A549 (cell line): ENCODE measurements around the gene CEP19. TPM values are rescaled to one million over a fixed set of nuclear protein-coding genes. Genes with fewer than 3 reads are reported as not detected.

Experiments used
- ATAC-seq, 2 experiments: fragments of 200-7000 bp in 1 of 2; fragments of >200 bp in 1 of 2; cut with Nextera tagmentation in 1 of 2; cut with Tn5 transposase in 1 of 2; 3 replicates each; pipeline versions ENCODE4 v1.8.0 to v1.9.1; 2018 to 2020; ENCODE audit warnings: mild to moderate bottlenecking in 1 of 2, moderate library complexity in 1 of 2
- CTCF ChIA-PET: fragments of 300-600 bp; sonication (Branson Sonifier 250); formaldehyde crosslinking; extraction: SDS; loops from one replicate; lab custom pipeline; 2021; ENCODE audit warnings: antibody characterized with exemption, inconsistent platforms; lab: Yijun Ruan, JAX
- POLR2A ChIA-PET: fragments of 350-600 bp; formaldehyde crosslinking; extraction: SDS; loops from one replicate; lab custom pipeline; 2021; ENCODE audit warnings: antibody characterized with exemption, inconsistent platforms; lab: Yijun Ruan, JAX
- DNase-seq, 2 experiments: peaks; one replicate each; pipeline versions ENCODE4 v3.0.0 to v3.0.0-alpha.2; 2011 to 2016; ENCODE audit warnings: low read depth in 1 of 2, low spot score in 1 of 2
- FAIRE-seq: peaks from 2 replicates; lab custom pipeline; 2011; peaks lifted over from hg19 to GRCh38; lab: Jason Lieb, UNC
- H3K27ac ChIP-seq, 2 experiments: fragments of >200 bp; sonication (Bioruptor Twin); formaldehyde crosslinking; 3 replicates each; pipeline ENCODE4 v1.5.1; 2016 to 2017
- H3K4me1 ChIP-seq: fragments of >200 bp; sonication (Bioruptor Twin); formaldehyde crosslinking; 3 replicates; pipeline ENCODE4 v1.6.1; 2016
- H3K4me2 ChIP-seq: fragments of >200 bp; sonication (Bioruptor Twin); formaldehyde crosslinking; 3 replicates; pipeline ENCODE4 v1.6.1; 2016
- H3K4me3 ChIP-seq: fragments of >200 bp; sonication (Bioruptor Twin); formaldehyde crosslinking; 3 replicates; pipeline ENCODE4 v1.5.1; 2016
- H3K9me3 ChIP-seq: fragments of >200 bp; sonication (Bioruptor Twin); formaldehyde crosslinking; 3 replicates; pipeline ENCODE4 v1.6.1; 2016
- BHLHE40 ChIP-seq: IDR thresholded peaks from 2 replicates; pipeline ENCODE4 v1.6.1; 2012; ENCODE audit warnings: low read depth, low read length, inconsistent platforms
- EHMT2 ChIP-seq: fragments of 200-600 bp; sonication (generic); IDR thresholded peaks from 2 replicates; pipeline ENCODE4 v1.6.1; 2016; ENCODE audit warnings: antibody characterized with exemption, low read depth, mild to moderate bottlenecking, moderate library complexity
- ESRRA ChIP-seq: fragments of 150-350 bp; IDR thresholded peaks from 2 replicates; pipeline ENCODE4 v1.6.1; 2014; ENCODE audit warnings: mild to moderate bottlenecking, low read length, borderline replicate concordance
- FOSB ChIP-seq: fragments of 250-450 bp; sonication (Bioruptor Pico); IDR thresholded peaks from 2 replicates; pipeline ENCODE4 v1.5.0; 2020; ENCODE audit warnings: mild to moderate bottlenecking, moderate library complexity
- GATA3 ChIP-seq: IDR thresholded peaks from 2 replicates; pipeline ENCODE4 v1.6.1; 2012; ENCODE audit warnings: borderline replicate concordance
- HOXB5 ChIP-seq: fragments of 250-450 bp; sonication (Bioruptor Pico); IDR thresholded peaks from 2 replicates; pipeline ENCODE4 v1.5.0; 2020; ENCODE audit warnings: mild to moderate bottlenecking, moderate library complexity
- JUN ChIP-seq, 2 experiments: fragments of >200 bp; sonication (Bioruptor Twin); formaldehyde crosslinking; IDR thresholded peaks; 2 replicates in 1 of 2; 3 replicates in 1 of 2; pipeline ENCODE4 v1.6.1; 2016 to 2017
- JUNB ChIP-seq: fragments of >200 bp; sonication (Bioruptor Twin); formaldehyde crosslinking; IDR thresholded peaks from 2 replicates; pipeline ENCODE4 v1.6.1; 2016
- KDM5A ChIP-seq: fragments of 200-600 bp; sonication (generic); IDR thresholded peaks from 2 replicates; pipeline ENCODE4 v1.6.1; 2016; ENCODE audit warnings: antibody characterized with exemption, mild to moderate bottlenecking
- PHF8 ChIP-seq: fragments of 200-600 bp; sonication (generic); IDR thresholded peaks from 2 replicates; pipeline ENCODE4 v1.6.1; 2016; ENCODE audit warnings: low read depth, mild to moderate bottlenecking, antibody characterized with exemption, moderate library complexity, borderline replicate concordance
- POLR2A ChIP-seq: IDR thresholded peaks from 2 replicates; pipeline ENCODE4 v1.6.1; 2012; ENCODE audit warnings: mild to moderate bottlenecking, low read length
- RCOR1 ChIP-seq: fragments of 150-350 bp; IDR thresholded peaks from 2 replicates; pipeline ENCODE4 v1.6.1; 2014; ENCODE audit warnings: antibody characterized with exemption, low read length, low read depth
- RFX5 ChIP-seq: fragments of 450-650 bp; IDR thresholded peaks from 2 replicates; pipeline ENCODE4 v1.7.1; 2014; ENCODE audit warnings: antibody characterized with exemption, mild to moderate bottlenecking, moderate library complexity
- SMC3 ChIP-seq: fragments of >200 bp; sonication (Bioruptor Twin); formaldehyde crosslinking; IDR thresholded peaks from 3 replicates; pipeline ENCODE4 v1.6.1; 2018; ENCODE audit warnings: inconsistent platforms
- ZC3H11A ChIP-seq: fragments of 450-650 bp; IDR thresholded peaks from 2 replicates; pipeline ENCODE4 v1.6.1; 2014; ENCODE audit warnings: antibody characterized with exemption, mild to moderate bottlenecking
- ZFP36 ChIP-seq: fragments of 450-650 bp; IDR thresholded peaks from 2 replicates; pipeline ENCODE4 v1.6.1; 2014; ENCODE audit warnings: borderline replicate concordance; ENCODE audit not compliant: partially characterized antibody
- ZSCAN20 ChIP-seq: fragments of 250-450 bp; sonication (Bioruptor Pico); IDR thresholded peaks from 2 replicates; pipeline ENCODE4 v1.8.0; 2022; ENCODE audit warnings: mild to moderate bottlenecking, moderate library complexity
- WGBS: methylation state at CpG from one replicate; pipeline ENCODE4 v1.1.6; 2017; ENCODE audit errors: missing lambda C conversion rate; 5-methylcytosine and 5-hydroxymethylcytosine counted together
- polyA plus RNA-seq, 4 experiments: library from polyadenylated mRNA; depleted of rRNA in 3 of 4; stranded (reverse); fragments of >200 nt; fragmentation: RNase III in 1 of 4; extraction: RNeasy Plus Mini Kit Qiagen cat#74134 plus additional on column Dnase treatment in 1 of 4; gene quantifications; 2 replicates in 3 of 4; 3 replicates in 1 of 4; pipeline ENCODE4 v1.2.3, GENCODE V29; 2011 to 2017
- TF ChIP-seq, protein P1 (sequence below): fragments of >200 bp; sonication (Bioruptor Twin); formaldehyde crosslinking; IDR thresholded peaks from 3 replicates; pipeline ENCODE4 v1.5.1; 2016

CEP19 gene
- polyA plus RNA-seq, 2 of the 4 experiments (the other 2 are of a cell fraction) = 4.5 to 5.3 TPM

DNA sequence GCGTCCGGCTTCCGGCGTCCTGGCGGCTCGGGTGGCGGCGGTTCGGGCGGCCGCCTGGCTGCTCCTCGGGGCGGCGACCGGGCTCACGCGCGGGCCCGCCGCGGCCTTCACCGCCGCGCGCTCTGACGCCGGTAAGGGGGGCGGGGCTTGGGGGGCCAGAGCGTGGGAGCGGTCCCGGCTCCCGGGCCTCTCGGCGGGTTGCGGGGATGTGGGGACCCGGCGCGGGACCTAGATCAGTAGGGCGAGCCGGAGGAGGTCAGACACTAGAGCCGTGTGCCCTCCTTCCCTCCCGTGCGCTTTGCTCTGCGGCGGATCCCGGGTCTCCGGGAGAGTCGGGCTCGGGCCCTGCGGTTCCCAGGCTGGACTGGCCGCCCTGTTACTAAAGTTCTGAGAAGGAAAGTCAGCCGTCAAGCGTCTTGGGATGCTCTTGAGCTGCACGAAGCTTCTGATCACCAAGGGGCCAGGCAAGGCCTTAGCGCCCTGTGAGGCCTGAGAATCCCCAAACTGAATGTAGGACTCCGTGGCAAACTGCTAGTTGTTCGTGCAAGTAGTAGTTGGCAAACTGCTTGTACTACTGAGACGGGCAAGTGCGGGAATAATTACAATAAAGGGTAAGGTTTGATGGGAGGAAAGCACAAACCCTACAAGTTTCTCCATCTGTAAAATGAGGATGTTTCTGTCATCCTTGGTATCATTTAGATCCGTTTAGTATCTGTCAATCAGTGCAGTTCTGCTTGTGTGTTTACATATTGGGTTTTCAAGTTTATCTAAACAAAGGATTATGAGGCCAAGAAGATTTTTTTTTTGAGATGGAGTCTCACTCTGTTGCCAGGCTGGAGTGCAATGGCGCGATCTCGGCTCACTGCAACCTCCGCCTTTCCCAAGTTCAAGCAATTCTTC, 714 bp upstream of the CEP19 start:
- FAIRE-seq = no peak

DNA sequence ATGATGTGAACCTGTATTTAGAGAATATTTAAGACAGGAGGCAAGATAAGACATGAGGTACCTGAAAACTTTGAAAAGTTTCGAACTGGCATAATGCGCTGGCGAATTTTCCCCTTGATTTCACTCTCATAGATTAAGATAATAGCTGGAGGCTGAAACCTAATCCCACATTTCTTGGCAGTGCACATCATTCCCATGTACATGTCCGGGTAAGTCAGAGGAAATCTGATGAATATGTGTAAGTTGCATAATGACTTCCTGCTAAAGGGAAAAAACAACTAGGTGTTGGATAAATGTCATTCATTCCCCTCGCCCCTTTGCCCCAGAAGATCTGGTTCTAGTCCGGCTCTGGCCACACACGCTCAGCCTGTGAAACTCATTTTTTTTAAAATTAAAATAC, 3.6 kb downstream of the CEP19 start:
- Histone ChIP-seq H3K27ac (no peak overlapping the region), H3K9me3 (no peaks in the 10 kb centered on the region), H3K4me2 (no peak overlapping the region), H3K4me3 (no peak overlapping the region), H3K4me1 (peaks cover 7% of the 10 kb centered on the region; the same call in 2 of the 3 replicates)
- no peak for FAIRE-seq
- POLR2A ChIA-PET = no interaction called here
- ATAC-seq = no peak
- 82% methylated on average over 7 of the region's 7 CpGs for WGBS
- DNase-seq = no peak
- no peak for TF ChIP-seq JUN (IDR thresholded peaks at IDR 0.05)
- no peak for TF ChIP-seq JUNB
- no peak for TF ChIP-seq ZSCAN20 (CRISPR knock-in tag)
- TF ChIP-seq, protein P1, sequence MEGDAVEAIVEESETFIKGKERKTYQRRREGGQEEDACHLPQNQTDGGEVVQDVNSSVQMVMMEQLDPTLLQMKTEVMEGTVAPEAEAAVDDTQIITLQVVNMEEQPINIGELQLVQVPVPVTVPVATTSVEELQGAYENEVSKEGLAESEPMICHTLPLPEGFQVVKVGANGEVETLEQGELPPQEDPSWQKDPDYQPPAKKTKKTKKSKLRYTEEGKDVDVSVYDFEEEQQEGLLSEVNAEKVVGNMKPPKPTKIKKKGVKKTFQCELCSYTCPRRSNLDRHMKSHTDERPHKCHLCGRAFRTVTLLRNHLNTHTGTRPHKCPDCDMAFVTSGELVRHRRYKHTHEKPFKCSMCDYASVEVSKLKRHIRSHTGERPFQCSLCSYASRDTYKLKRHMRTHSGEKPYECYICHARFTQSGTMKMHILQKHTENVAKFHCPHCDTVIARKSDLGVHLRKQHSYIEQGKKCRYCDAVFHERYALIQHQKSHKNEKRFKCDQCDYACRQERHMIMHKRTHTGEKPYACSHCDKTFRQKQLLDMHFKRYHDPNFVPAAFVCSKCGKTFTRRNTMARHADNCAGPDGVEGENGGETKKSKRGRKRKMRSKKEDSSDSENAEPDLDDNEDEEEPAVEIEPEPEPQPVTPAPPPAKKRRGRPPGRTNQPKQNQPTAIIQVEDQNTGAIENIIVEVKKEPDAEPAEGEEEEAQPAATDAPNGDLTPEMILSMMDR = no peak
- TF ChIP-seq GATA3 = no peak
- CTCF ChIA-PET = interaction anchor here (0.5 to 3.4 kb wide), 3 partner anchors 24 to 344 kb away, joined by 4 to 14 read pairs (median 12); no protein-coding TSS in a partner anchor

More for the DNA sequence above, 714 bp upstream of the CEP19 start:
- Histone ChIP-seq H3K4me3 (peak overlapping the region; percentile 93), H3K4me1 (peaks cover 19% of the 10 kb centered on the region), H3K27ac (peak overlapping the region; percentile 95 to 99)
- CTCF ChIA-PET = interaction anchor here (0.9 kb wide), 1 partner anchor 27 kb away, joined by 3 read pairs; no protein-coding TSS in a partner anchor
- no peak for TF ChIP-seq FOSB (CRISPR knock-in tag)
- peak; percentile 46; the same call in 1 of the 2 replicates for TF ChIP-seq PHF8
- TF ChIP-seq, all 56 proteins: peak for 1
- POLR2A ChIA-PET = interaction anchor here (1.0 to 1.4 kb wide), 4 partner anchors 22 to 229 kb away, joined by 4 to 10 read pairs (median 8); partner anchors contain the start of genes NCBP2, PAK2 and SENP5
- WGBS = 37% methylated on average over 10 of the region's 64 CpGs
- peak overlapping the region; percentile 93 for H3K4me2 ChIP-seq
- peak; percentile 24 to 44 for DNase-seq
- H3K9me3 ChIP-seq = no peaks in the 10 kb centered on the region
- peak; percentile 74 for ATAC-seq

DNA sequence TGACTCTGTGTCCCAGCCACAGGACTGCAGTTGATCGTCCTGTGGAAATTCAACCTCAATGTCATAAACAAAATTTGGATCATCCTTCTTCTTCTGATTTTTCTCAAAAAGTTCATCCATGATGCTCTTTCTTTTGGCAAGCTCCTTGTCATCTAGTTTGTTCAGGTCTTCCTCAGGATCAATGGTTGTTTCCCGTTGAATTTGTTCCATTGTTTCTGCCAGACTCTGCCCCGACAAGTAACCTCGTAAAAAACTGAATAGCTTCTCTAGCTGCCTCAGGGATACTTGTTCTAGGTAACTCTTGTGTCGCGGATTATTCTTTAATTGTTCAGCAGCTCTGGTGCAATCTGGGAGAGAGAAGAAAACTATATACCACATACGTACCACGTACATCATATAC, 4.5 kb downstream of the CEP19 start:
- POLR2A ChIA-PET = no interaction called here
- no peak for DNase-seq
- no peak for FAIRE-seq
- no peak for TF ChIP-seq POLR2A
- TF ChIP-seq RCOR1 = no peak
- no peak for TF ChIP-seq ZSCAN20 (CRISPR knock-in tag)
- no peak for TF ChIP-seq KDM5A
- no peak for TF ChIP-seq ZFP36
- no peak for TF ChIP-seq RFX5
- TF ChIP-seq SMC3 = no peak
- TF ChIP-seq BHLHE40 = no peak
- TF ChIP-seq JUNB = no peak
- no peak for TF ChIP-seq ZC3H11A
- no peak for TF ChIP-seq HOXB5
- TF ChIP-seq FOSB (CRISPR knock-in tag) = no peak
- no peak for TF ChIP-seq ESRRA
- no peak for TF ChIP-seq EHMT2
- TF ChIP-seq, all 56 proteins: peak for 0
- 90% methylated on average over 8 of the region's 8 CpGs for WGBS
- CTCF ChIA-PET = interaction anchor here (2.2 to 3.4 kb wide), 2 partner anchors 23 to 98 kb away, joined by 12 to 14 read pairs; no protein-coding TSS in a partner anchor
- Histone ChIP-seq H3K27ac (no peak overlapping the region), H3K4me3 (no peak overlapping the region), H3K4me2 (no peak overlapping the region), H3K9me3 (no peaks in the 10 kb centered on the region), H3K4me1 (0 out of 3 replicates have a peak, but pooled peaks cover 3% of the 10 kb centered on the region)
- no peak for ATAC-seq
